GM19328 (cell line): ENCODE results near the gene LGI4.

Source experiments
- ATAC-seq: cut with Tn5 transposase; IDR thresholded peaks from one replicate; pipeline ENCODE4 v1.9.1; 2021; ENCODE audit warnings: mild to moderate bottlenecking, moderate library complexity; ENCODE audit not compliant: unreplicated experiment

The LGI4 gene

DNA sequence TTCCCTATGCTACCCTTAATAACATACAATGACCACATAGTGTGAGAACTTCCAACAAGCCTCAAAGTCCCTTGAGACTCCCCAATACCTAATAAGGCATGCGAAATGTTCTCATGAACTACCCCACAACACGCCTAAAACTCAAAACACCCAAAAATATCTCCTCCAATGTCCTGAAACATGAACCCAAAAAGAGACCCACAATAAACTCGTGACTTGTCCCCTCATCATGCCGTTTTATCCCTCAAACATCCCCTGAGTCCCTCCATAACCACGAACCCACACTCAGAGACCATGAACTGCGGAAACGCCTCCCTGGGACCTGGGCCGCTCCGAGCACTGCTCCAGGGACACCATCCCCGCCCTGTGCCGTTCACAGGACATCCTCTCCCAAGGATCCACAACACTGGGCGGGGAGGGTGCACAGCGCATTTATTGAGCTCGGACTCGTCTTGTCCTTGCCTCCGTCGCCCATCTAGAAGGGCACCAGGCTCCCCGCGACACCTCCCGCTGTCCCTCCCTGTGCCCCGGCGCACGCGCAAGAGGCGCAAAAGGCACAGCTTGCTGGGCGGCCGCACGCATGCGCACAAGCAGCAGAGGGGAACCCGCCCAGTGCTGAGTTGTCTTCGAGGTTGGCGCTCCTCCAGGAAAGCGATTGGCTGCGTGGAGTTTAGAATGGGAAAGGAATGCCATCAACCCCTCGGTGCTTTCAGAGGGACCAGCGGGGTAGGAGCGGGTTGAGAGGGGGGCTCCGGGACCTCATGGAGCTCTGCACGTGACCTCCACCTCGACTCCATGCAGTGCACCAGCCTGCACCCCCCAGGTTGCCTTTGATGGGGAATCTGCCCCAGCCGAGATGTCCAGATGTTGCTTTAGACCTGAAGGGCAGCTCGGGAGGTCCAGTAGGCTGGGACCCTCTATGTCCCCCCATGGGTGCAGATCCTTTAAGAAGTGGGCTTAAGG lies 10.5 kb downstream of the LGI4 start:
- no peak for ATAC-seq

GRCh38 chr19:35123573-35123972 lies 11.3 kb downstream of the LGI4 start:
- no peak for ATAC-seq

DNA sequence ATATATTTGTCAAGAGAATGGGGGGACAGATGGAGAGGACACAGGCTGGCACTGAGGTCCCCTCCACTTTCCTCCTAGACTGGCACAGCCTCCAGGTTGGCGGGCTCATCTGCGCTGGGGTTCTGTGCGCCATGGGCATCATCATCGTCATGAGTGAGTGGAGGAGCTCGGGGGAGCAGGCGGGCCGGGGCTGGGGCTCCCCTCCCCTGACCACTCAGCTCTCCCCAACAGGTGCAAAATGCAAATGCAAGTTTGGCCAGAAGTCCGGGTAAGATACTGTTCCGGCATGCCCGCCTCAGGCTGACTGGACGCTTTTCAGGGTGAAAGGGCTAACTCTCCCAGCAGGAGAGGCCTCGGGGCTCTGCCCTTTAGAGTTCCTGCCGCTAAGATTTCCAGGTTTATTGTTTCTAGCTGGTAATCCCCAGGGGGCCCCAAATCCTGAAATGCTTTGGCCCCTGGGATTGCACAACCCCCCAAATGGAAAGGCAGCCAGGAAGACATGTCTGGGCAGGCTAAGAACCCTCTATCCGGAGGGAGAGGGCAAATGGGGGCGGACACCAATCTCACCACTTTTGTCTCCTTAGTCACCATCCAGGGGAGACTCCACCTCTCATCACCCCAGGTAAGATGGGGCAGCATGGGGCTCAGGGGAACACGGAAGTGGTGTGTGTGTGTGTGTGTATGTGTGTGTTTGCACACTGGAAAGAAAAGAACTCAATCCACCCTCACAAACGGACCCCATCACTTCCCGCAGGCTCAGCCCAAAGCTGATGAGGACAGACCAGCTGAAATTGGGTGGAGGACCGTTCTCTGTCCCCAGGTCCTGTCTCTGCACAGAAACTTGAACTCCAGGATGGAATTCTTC lies 11.9 kb downstream of the LGI4 start:
- no peak for ATAC-seq

DNA sequence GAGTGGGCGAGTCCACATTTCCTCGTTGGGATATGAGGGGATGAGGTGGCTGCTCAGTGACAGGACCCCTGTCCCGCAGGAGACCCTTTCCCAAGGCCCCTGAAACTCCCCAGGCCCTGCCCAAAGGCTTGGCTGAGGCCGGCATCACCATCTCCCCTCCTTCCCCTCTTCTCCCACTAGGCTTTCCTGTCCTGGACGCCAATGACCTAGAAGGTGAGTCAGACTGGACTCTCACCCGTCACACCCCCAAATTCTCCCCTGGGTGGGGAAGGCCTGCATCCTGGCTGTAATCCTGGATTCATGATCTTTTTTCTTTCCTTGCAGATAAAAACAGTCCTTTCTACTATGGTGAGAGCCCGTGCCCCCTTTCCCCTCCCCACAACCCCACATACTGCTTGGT lies 14.0 kb downstream of the LGI4 start:
- no peak for ATAC-seq

DNA sequence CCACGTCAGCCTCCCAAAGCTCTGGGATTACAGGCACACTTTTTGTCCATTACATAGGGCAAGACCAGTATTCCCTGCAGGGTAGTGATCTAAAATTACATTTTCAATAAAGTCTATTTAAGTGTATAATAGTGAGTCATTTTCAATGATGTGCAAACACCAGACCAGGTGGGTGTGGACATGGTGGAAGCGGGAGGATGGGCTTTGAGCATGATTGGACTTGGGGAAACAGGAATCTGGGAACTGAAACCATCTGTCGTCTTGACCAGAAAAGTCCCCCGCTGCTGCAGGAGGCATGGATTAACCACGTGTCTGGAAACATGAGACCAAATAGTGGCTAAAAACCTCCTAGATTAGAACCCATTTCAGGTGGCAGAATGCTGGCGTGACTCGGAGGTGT lies 14.4 kb downstream of the LGI4 start:
- no peak for ATAC-seq

DNA sequence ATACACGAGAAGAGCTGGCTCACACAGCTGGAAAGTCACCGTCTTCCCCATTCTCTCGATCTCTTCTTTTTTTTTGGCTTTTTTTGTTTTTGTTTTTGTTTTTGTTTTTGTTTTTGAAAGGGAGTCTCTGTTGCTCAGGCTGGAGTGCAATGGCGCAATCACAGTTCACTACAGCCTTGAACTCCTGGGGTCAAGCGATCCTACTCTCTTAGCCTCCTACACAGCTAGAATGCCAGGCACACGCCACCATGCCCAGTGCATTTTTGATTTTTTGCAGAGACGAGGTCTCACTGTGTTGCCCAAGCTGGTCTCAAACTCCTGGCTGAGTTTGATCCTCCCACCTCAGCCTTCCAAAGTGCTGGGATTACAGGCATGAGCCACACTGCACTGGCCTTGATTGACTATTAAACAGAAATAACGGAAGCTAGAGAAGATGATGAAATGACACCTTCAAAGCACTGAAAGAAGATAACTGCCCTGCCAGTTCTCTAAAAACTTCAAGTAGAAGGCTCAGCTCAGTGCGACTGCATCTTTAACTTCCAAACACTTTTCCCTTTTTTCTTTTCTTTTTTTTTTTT lies 15.2 kb downstream of the LGI4 start:
- ATAC-seq, result no peak

DNA sequence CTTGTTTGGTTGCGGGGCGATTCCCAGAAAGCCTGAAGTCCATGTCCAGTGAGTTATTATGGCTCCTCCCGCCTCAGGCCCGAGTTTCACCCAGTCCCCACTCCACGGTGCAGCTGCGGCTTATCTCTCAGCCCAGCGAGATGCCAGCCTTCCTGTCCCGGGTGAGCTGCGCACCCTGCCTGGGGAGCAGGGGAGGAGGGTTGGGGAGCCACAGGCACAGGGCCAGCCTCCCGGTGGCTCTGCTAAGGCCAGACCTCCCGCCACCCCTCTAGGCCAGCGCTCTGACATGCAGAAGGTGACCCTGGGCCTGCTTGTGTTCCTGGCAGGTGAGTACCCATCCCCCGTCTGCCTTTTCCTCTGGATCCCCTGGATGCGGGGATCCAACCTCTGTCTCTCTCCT lies 15.8 kb downstream of the LGI4 start:
- no peak for ATAC-seq

- no peak for ATAC-seq
Observed at GRCh38 chr19:35118268-35119020, 16.4 kb downstream of the LGI4 start.

DNA sequence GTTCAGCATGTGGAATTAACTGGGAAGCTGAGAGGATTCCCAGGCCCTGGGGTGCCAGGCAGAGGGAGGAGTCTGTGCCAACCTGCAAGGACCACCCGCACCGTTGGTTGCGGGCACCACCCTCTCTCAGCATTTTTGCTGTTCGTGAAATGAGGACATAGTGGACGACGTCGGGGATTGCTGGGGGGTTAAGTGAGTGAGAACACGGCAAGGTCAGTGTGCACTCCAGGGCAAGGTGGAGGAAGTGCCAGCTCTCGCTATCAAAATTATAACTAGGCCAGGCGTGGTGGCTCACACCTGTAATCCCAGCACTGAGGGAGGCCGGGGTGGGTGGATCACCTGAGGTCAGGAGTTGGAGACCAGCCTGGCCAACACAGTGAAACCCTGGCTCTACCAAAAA lies 17.1 kb downstream of the LGI4 start:
- no peak for ATAC-seq

- no peak for ATAC-seq
Observed at GRCh38 chr19:35117116-35117515, 17.7 kb downstream of the LGI4 start.

- ATAC-seq, result no peak
Observed at GRCh38 chr19:35116072-35116801, 18.6 kb downstream of the LGI4 start.

GRCh38 chr19:35115177-35115951 lies 19.5 kb downstream of the LGI4 start, which contains the start of gene FXYD3:
Gene FXYD3 (plus strand): TSS chr19:35115823. CDS start chr19:35119377, 3,554 bp downstream.
- ATAC-seq, result no peak

DNA sequence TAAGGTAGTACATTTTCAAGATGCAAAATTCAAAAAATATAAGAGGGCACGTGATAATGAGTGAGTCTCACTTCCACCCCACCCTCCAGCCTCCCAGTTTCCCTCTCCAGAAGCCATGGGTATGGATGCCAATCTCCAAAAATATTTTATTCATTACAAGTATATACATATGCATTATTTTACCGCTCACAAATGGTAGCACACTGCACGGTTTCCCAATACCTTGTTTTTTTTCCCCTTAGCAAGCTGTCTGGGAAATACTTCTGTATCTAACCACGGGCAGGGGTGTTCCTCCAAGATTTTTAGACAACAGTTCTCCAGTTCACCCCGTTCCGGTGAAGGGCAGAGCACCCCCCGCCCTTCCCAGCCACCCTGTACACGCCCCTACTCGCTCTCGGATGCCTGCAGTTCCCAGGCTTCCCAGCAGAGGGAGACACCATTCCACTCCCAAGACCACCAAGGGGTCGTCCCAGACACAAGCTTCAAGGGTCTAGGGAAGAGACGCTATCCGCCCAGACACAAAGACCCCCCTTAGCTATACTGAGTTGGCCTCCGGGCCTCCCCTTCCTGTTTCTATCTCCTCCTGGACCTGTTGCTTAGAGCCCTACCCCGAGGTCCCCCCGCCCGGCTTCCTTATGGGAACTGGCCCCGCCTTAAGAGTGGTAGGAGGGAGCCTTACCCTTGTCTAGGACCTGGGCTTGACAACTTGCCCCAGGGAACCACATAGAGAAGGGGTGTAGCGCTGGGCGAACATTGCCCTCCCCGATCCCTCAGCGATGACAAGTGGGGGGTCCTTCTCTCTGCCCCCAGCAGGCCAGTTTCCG lies 20.3 kb downstream of the LGI4 start:
- no peak for ATAC-seq

GRCh38 chr19:35112995-35113688 lies 21.7 kb downstream of the LGI4 start:
- ATAC-seq, result no peak

DNA sequence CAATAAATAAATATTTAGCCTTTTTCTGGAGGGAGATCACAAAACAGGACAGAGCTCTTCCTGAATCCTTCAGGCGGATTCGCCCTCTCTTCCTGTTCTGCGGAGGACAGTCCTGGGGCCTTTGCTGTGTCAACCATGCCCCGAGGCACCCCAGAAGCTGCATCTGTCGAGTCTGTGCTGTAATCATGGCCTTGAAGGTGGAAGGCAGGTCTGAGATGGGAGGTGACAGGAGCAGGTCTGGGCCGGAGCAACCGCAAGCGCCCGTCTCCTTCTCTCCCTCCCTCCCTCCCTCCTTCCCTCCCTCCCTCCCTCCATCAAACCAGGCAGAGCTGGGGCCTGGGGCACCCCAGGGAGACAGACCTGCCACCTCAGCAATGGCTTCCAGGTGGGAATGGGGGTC lies 23.9 kb downstream of the LGI4 start:
- no peak for ATAC-seq

- no peak for ATAC-seq
Observed at GRCh38 chr19:35109395-35110112, 25.3 kb downstream of the LGI4 start.

- no peak for ATAC-seq
Observed at GRCh38 chr19:35108730-35109129, 26.1 kb downstream of the LGI4 start.
